ENCODE data around the gene SYVN1.

DNA sequence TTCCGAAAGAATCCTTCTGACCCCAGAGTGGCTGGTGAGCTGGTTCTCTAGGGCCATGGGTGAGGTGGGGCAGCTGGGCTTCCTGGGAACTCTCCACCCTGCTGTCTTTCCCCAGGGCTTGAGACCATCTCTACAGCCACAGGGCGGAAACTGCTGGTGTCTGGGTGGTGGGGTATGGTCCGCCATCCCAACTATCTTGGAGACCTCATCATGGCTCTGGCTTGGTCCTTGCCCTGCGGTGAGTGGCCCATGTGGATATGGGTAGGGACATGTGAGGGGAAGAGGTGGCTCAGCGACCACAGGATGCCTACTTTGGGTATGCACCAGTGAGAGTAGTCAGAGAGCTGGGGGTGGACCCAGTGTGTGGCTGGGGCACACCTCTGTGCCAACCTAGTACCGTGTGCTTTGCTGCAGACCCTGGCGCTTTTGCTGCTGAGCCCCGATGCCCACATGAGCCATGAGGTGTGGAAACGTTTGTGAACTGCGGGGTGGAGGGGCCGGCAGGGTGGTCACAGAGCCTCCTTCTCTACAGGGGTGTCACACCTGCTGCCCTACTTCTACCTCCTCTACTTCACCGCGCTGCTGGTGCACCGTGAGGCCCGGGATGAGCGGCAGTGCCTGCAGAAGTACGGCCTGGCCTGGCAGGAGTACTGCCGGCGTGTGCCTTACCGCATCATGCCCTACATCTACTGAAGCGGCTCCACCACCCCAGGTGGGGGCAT lies 18.8 kb downstream of the SYVN1 start:
- no peak for TF ChIP-seq NFRKB (IDR thresholded peaks at IDR 0.05)
- no peak for TF ChIP-seq FOXA1 (IDR thresholded peaks at IDR 0.05)
- TF ChIP-seq SP1 (IDR thresholded peaks at IDR 0.05) = no peak
